Measurements from ENCODE around the gene ITFG1. TPM values are rescaled to one million over a fixed set of nuclear protein-coding genes. Genes with fewer than 3 reads are reported as not detected.
A peak's percentile ranks its signal among the peaks of the same experiment; 100 is the strongest.

ITFG1 gene
- total and polyA plus RNA-seq, 2 of the 13 experiments (the other 11 are each of a cell fraction or from before 2014, with no cell fraction given) = 74.5 to 150 TPM

GRCh38 chr16:47182318-47182717, 278.5 kb downstream of the ITFG1 start:
- Histone ChIP-seq H3K4me2 (ENCODE audit: low read depth, low read length) (no peak overlapping the region), H3K4me1 (ENCODE audit: insufficient read depth, low read length) (peaks cover 12% of the 10 kb centered on the region), H3K27me3 (ENCODE audit: control insufficient read depth in 1 of 2, insufficient read depth in 2 of 2, low read length in 2 of 2) (no peaks in the 10 kb centered on the region), H3K9ac (ENCODE audit: insufficient read depth, low read depth, low read length) (no peak overlapping the region), H2AFZ (ENCODE audit: low read length) (no peak overlapping the region), H4K20me1 (ENCODE audit: insufficient read depth, low read length) (no peaks in the 10 kb centered on the region), H3K9me3 (ENCODE audit: low read length) (no peaks in the 10 kb centered on the region), H3K27ac (ENCODE audit: extremely low read length, insufficient read depth, low read length) (no peak overlapping the region), H3K36me3 (replicated peaks in 1 of 2; ENCODE audit: control insufficient read depth in 1 of 2, insufficient read depth in 2 of 2, low read length in 2 of 2) (no peaks in the 10 kb centered on the region), H3K4me3 (replicated peaks in 1 of 3; ENCODE audit: insufficient read depth in 1 of 3, low read depth in 2 of 3, low read length in 3 of 3) (no peak overlapping the region), H3K79me2 (ENCODE audit: insufficient read depth, low read length) (no peaks in the 10 kb centered on the region)
- no TSS peak for BruUV-seq (replicated peaks)
- intact Hi-C loops (cut with micrococcal nuclease; ENCODE audit: unreplicated experiment) = no loop called here
- no peak for FAIRE-seq
- WGBS (ENCODE audit: low lambda C conversion rate) = 61% methylated on average over 3 of the region's 3 CpGs
- ChIA-PET CTCF (ENCODE audit: low intra/inter-chr PET ratio, low total read pairs) (no interaction called here), POLR2A (no interaction called here)
- peak; percentile 24 for DNase-seq (ENCODE audit: low spot score)
- peak; percentile 60 for ATAC-seq
- in situ Hi-C loops (cut with HindIII; ENCODE audit: extremely low pct_ligation_motif_present, low pct_unique_long_range_greater_than_20kb) = no loop called here
- TF ChIP-seq KDM2A (CRISPR knock-in tag; IDR thresholded peaks at IDR 0.05; ENCODE audit: borderline replicate concordance, low read depth) (no peak), NR2F2 (IDR thresholded peaks at IDR 0.05; ENCODE audit: borderline replicate concordance, low read depth) (peak; percentile 83), ZNF263 (CRISPR knock-in tag; IDR thresholded peaks at IDR 0.05) (no peak), ZBTB7B (CRISPR knock-in tag; IDR thresholded peaks at IDR 0.05) (no peak), ZNF772 (CRISPR knock-in tag; IDR thresholded peaks at IDR 0.05) (no peak), ARNT (IDR thresholded peaks at IDR 0.05) (no peak), ZNF44 (CRISPR knock-in tag; IDR thresholded peaks at IDR 0.05) (no peak), NFRKB (IDR thresholded peaks at IDR 0.05) (no peak), ZNF556 (CRISPR knock-in tag; IDR thresholded peaks at IDR 0.05; ENCODE audit: borderline replicate concordance) (no peak), ZNF276 (CRISPR knock-in tag; IDR thresholded peaks at IDR 0.05; ENCODE audit: low read depth) (no peak), HHEX (CRISPR knock-in tag; IDR thresholded peaks at IDR 0.05) (peak; percentile 50; the same call in 1 of the 2 replicates), ZNF766 (CRISPR knock-in tag; IDR thresholded peaks at IDR 0.05; ENCODE audit: borderline replicate concordance) (no peak), CREB1 (IDR thresholded peaks at IDR 0.05) (no peak), CREB1 (CRISPR knock-in tag; IDR thresholded peaks at IDR 0.05) (no peak), HMG20A (CRISPR knock-in tag; IDR thresholded peaks at IDR 0.05; ENCODE audit: borderline replicate concordance) (peak; percentile 31; the same call in 1 of the 2 replicates), ZZZ3 (CRISPR knock-in tag; IDR thresholded peaks at IDR 0.05; ENCODE audit: borderline replicate concordance) (no peak), GATAD1 (CRISPR knock-in tag; IDR thresholded peaks at IDR 0.05) (no peak), HNRNPL (IDR thresholded peaks at IDR 0.05; ENCODE audit: low read depth, low read length) (no peak), ZNF333 (CRISPR knock-in tag; IDR thresholded peaks at IDR 0.05; ENCODE audit: borderline replicate concordance) (no peak), SMC3 (IDR thresholded peaks at IDR 0.05; ENCODE audit: low read length) (no peak), TCF7 (IDR thresholded peaks at IDR 0.05; ENCODE audit: low read depth) (peak; percentile 37; the same call in 1 of the 2 replicates), WIZ (CRISPR knock-in tag; IDR thresholded peaks at IDR 0.05) (no peak), KLF16 (CRISPR knock-in tag; IDR thresholded peaks at IDR 0.05) (no peak), TIGD3 (CRISPR knock-in tag; IDR thresholded peaks at IDR 0.05; ENCODE audit: borderline replicate concordance) (no peak), TERF1 (CRISPR knock-in tag; IDR thresholded peaks at IDR 0.05) (no peak)

Measured in HepG2 (cell line).